GM23338 (cell line): ENCODE measurements around the gene KAZALD1. TPM values are rescaled to one million over a fixed set of nuclear protein-coding genes. Genes with fewer than 3 reads are reported as not detected.
"Not testable (repeated sequence)": the region's sequence is repeated elsewhere in the genome, so short reads cannot be mapped to it uniquely, and the experiment has no call there.

Source experiments
- ATAC-seq: fragments of 200-7000 bp; cut with Tn5 transposase; 3 replicates; pipeline ENCODE4 v1.9.1; 2020
- DNase-seq: peaks from one replicate; pipeline ENCODE4 v3.0.0-alpha.2; 2015; ENCODE audit warnings: low spot score
- H2AFZ ChIP-seq: fragments of 200-600 bp; sonication (generic); 2 replicates; pipeline ENCODE4 v1.8.0; 2016; ENCODE audit warnings: antibody characterized with exemption, mild to moderate bottlenecking, moderate library complexity
- H3F3A ChIP-seq: fragments of 200-600 bp; sonication (generic); replicated peaks from 2 replicates; pipeline ENCODE4 v1.8.0; 2017; ENCODE audit warnings: antibody characterized with exemption, mixed run types, low read depth
- H3K27ac ChIP-seq: fragments of 200-600 bp; sonication (generic); 2 replicates; pipeline ENCODE4 v1.6.1; 2016; ENCODE audit warnings: low read depth
- H3K27me3 ChIP-seq: fragments of 200-600 bp; sonication (generic); 2 replicates; pipeline ENCODE4 v1.8.0; 2016; ENCODE audit warnings: mild to moderate bottlenecking, mixed run types, moderate library complexity; ENCODE audit not compliant: insufficient read depth
- H3K36me3 ChIP-seq: fragments of 200-600 bp; sonication (generic); 2 replicates; pipeline ENCODE4 v1.8.0; 2016; ENCODE audit warnings: mild to moderate bottlenecking; ENCODE audit not compliant: insufficient read depth
- H3K4me1 ChIP-seq: fragments of 200-600 bp; sonication (generic); 2 replicates; pipeline ENCODE4 v1.8.0; 2016; ENCODE audit warnings: mild to moderate bottlenecking, moderate library complexity; ENCODE audit not compliant: insufficient read depth
- H3K4me2 ChIP-seq: fragments of 200-600 bp; sonication (generic); 2 replicates; pipeline ENCODE4 v1.7.1; 2017; ENCODE audit warnings: mixed run types
- H3K4me3 ChIP-seq: fragments of 200-600 bp; sonication (generic); 2 replicates; pipeline ENCODE4 v1.6.1; 2016; ENCODE audit warnings: mixed run types
- H3K79me2 ChIP-seq: fragments of 200-600 bp; sonication (generic); replicated peaks from 2 replicates; pipeline ENCODE4 v1.8.0; 2017; ENCODE audit warnings: mild to moderate bottlenecking; ENCODE audit not compliant: insufficient read depth
- H3K9me2 ChIP-seq: fragments of 200-600 bp; sonication (generic); 2 replicates; pipeline ENCODE4 v1.8.0; 2017; ENCODE audit not compliant: insufficient read depth
- H4K20me1 ChIP-seq: fragments of 200-600 bp; sonication (generic); replicated peaks from 2 replicates; pipeline ENCODE4 v1.8.0; 2017; ENCODE audit warnings: mild to moderate bottlenecking; ENCODE audit not compliant: insufficient read depth
- H3K27ac Mint-ChIP-seq: 2 replicates; pipeline ENCODE4 v1.8.0; 2020; ENCODE audit warnings: inconsistent platforms, mild to moderate bottlenecking, moderate library complexity, mixed read lengths
- H3K27me3 Mint-ChIP-seq: 3 replicates; pipeline ENCODE4 v1.8.0; 2022; ENCODE audit warnings: low read depth, mild to moderate bottlenecking, moderate library complexity, mixed read lengths, inconsistent platforms; ENCODE audit not compliant: insufficient read depth, poor library complexity
- H3K36me3 Mint-ChIP-seq: 3 replicates; pipeline ENCODE4 v1.8.0; 2021; ENCODE audit warnings: low read depth, mild to moderate bottlenecking, inconsistent platforms, moderate library complexity, mixed read lengths
- H3K4me1 Mint-ChIP-seq: 3 replicates; pipeline ENCODE4 v1.8.0; 2020; ENCODE audit warnings: mild to moderate bottlenecking, inconsistent platforms, mixed read lengths
- H3K4me3 Mint-ChIP-seq: 3 replicates; pipeline ENCODE4 v1.8.0; 2021; ENCODE audit warnings: moderate library complexity, mild to moderate bottlenecking, inconsistent platforms, mixed read lengths
- H3K9me3 Mint-ChIP-seq: 3 replicates; pipeline ENCODE4 v1.8.0; 2020; ENCODE audit warnings: moderate library complexity, mild to moderate bottlenecking, inconsistent platforms, mixed read lengths
- CREB1 ChIP-seq: fragments of 250-450 bp; sonication (Bioruptor Pico); IDR thresholded peaks from 2 replicates; pipeline ENCODE4 v1.5.0; 2020; ENCODE audit warnings: low read depth, mild to moderate bottlenecking, moderate library complexity
- EZH2 ChIP-seq: fragments of 200-600 bp; sonication (generic); IDR thresholded peaks from one replicate; pipeline ENCODE4 v1.8.0; 2017; ENCODE audit warnings: antibody characterized with exemption, mild to moderate bottlenecking, low read depth; ENCODE audit not compliant: unreplicated experiment
- POLR2AphosphoS5 ChIP-seq: IDR thresholded peaks from 2 replicates; pipeline ENCODE4 v1.6.1; 2016; ENCODE audit warnings: antibody characterized with exemption, low read depth
- STAT1 ChIP-seq: IDR thresholded peaks from one replicate; pipeline ENCODE4 v1.6.1; 2016; ENCODE audit warnings: antibody characterized with exemption; ENCODE audit not compliant: unreplicated experiment
- ZNF114 ChIP-seq: fragments of 250-450 bp; sonication (Bioruptor Pico); IDR thresholded peaks from 2 replicates; pipeline ENCODE4 v1.5.0; 2020; ENCODE audit warnings: mild to moderate bottlenecking, moderate library complexity
- ZNF331 ChIP-seq: fragments of 250-450 bp; sonication (Bioruptor Pico); IDR thresholded peaks from 2 replicates; pipeline ENCODE4 v1.5.0; 2020; ENCODE audit warnings: low read depth, mild to moderate bottlenecking, moderate library complexity
- polyA plus RNA-seq: library from polyadenylated mRNA; unstranded; fragments of >200 nt; fragmentation: Nextera tagmentation; extraction: Ambion mirVana; gene quantifications from 2 replicates; pipeline ENCODE4 v1.2.1, GENCODE V29; 2016
- total RNA-seq: library from RNA; depleted of rRNA; stranded (reverse); fragments of >200 nt; shearing (Covaris generic); gene quantifications from 2 replicates; pipeline ENCODE4 v1.2.3, GENCODE V29; 2014
- TF ChIP-seq, protein P1 (sequence below): IDR thresholded peaks from one replicate; pipeline ENCODE4 v1.6.1; 2018; ENCODE audit warnings: antibody characterized with exemption; ENCODE audit not compliant: unreplicated experiment
- TF ChIP-seq, protein P2 (sequence below), 2 experiments: fragments of 200-600 bp in 1 of 2; sonication (generic) in 1 of 2; conservative IDR thresholded peaks; 2 replicates each; pipeline versions ENCODE4 v1.5.1 to v1.6.1; 2016 to 2017; ENCODE audit warnings: antibody characterized with exemption in 2 of 2, low read depth in 2 of 2, mild to moderate bottlenecking in 2 of 2, moderate library complexity in 1 of 2
- TF ChIP-seq, protein P3 (sequence below): IDR thresholded peaks from 2 replicates; pipeline ENCODE4 v1.6.1; 2016; ENCODE audit warnings: antibody characterized with exemption
- TF ChIP-seq, protein P4 (sequence below): fragments of 250-450 bp; sonication (Bioruptor Pico); IDR thresholded peaks from 2 replicates; pipeline ENCODE4 v1.5.0; 2020; ENCODE audit warnings: mild to moderate bottlenecking, moderate library complexity

The KAZALD1 gene
- total and polyA plus RNA-seq, 2 experiments from 2014 or later = 0.27 to 1.3 TPM

DNA sequence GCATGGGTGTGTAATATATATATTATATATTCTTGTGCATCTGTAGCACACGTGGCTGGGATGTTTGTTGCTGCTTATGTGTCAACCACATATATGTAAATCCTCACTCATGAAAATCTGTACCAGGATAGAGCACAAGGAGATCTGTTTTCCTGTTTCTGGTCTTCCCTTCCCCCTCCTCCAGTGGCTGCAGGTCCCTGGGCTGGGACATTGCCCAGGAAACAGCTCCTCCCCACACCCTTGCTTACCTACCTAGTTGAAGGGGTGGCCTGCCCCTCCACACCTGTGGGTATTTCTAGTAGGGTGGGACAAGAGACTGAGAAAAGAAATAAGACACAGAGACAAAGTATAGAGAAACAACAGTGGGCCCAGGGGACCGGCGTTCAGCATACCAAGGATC is 28.5 kb upstream of the KAZALD1 start:
- Mint-ChIP-seq H3K27ac (no peak overlapping the region), H3K4me1 (peaks cover 25% of the 10 kb centered on the region), H3K27me3 (peaks cover 57% of the 10 kb centered on the region), H3K4me3 (no peak overlapping the region; the same call in 2 of the 3 replicates), H3K36me3 (no peaks in the 10 kb centered on the region), H3K9me3 (no peaks in the 10 kb centered on the region)
- Histone ChIP-seq H2AFZ (no peak overlapping the region), H4K20me1 (no peaks in the 10 kb centered on the region; the same call in 1 of the 2 replicates), H3K36me3 (no peaks in the 10 kb centered on the region), H3K4me3 (no peak overlapping the region), H3K79me2 (no peaks in the 10 kb centered on the region), H3K27me3 (peaks cover 60% of the 10 kb centered on the region), H3K4me2 (no peak overlapping the region), H3K27ac (no peak overlapping the region), H3F3A (no peaks in the 10 kb centered on the region), H3K9me2 (no peaks in the 10 kb centered on the region), H3K4me1 (peaks cover 23% of the 10 kb centered on the region; the same call in 1 of the 2 replicates)
- no peak for TF ChIP-seq ZNF331 (CRISPR knock-in tag)
- TF ChIP-seq STAT1 = no peak
- TF ChIP-seq, protein P1, sequence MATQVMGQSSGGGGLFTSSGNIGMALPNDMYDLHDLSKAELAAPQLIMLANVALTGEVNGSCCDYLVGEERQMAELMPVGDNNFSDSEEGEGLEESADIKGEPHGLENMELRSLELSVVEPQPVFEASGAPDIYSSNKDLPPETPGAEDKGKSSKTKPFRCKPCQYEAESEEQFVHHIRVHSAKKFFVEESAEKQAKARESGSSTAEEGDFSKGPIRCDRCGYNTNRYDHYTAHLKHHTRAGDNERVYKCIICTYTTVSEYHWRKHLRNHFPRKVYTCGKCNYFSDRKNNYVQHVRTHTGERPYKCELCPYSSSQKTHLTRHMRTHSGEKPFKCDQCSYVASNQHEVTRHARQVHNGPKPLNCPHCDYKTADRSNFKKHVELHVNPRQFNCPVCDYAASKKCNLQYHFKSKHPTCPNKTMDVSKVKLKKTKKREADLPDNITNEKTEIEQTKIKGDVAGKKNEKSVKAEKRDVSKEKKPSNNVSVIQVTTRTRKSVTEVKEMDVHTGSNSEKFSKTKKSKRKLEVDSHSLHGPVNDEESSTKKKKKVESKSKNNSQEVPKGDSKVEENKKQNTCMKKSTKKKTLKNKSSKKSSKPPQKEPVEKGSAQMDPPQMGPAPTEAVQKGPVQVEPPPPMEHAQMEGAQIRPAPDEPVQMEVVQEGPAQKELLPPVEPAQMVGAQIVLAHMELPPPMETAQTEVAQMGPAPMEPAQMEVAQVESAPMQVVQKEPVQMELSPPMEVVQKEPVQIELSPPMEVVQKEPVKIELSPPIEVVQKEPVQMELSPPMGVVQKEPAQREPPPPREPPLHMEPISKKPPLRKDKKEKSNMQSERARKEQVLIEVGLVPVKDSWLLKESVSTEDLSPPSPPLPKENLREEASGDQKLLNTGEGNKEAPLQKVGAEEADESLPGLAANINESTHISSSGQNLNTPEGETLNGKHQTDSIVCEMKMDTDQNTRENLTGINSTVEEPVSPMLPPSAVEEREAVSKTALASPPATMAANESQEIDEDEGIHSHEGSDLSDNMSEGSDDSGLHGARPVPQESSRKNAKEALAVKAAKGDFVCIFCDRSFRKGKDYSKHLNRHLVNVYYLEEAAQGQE = no peak
- TF ChIP-seq, protein P2, sequence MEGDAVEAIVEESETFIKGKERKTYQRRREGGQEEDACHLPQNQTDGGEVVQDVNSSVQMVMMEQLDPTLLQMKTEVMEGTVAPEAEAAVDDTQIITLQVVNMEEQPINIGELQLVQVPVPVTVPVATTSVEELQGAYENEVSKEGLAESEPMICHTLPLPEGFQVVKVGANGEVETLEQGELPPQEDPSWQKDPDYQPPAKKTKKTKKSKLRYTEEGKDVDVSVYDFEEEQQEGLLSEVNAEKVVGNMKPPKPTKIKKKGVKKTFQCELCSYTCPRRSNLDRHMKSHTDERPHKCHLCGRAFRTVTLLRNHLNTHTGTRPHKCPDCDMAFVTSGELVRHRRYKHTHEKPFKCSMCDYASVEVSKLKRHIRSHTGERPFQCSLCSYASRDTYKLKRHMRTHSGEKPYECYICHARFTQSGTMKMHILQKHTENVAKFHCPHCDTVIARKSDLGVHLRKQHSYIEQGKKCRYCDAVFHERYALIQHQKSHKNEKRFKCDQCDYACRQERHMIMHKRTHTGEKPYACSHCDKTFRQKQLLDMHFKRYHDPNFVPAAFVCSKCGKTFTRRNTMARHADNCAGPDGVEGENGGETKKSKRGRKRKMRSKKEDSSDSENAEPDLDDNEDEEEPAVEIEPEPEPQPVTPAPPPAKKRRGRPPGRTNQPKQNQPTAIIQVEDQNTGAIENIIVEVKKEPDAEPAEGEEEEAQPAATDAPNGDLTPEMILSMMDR (conservative IDR thresholded peaks at IDR 0.05; ENCODE audit: low read depth in 2 of 2) = no peak
- no peak for TF ChIP-seq CREB1
- TF ChIP-seq, protein P3, sequence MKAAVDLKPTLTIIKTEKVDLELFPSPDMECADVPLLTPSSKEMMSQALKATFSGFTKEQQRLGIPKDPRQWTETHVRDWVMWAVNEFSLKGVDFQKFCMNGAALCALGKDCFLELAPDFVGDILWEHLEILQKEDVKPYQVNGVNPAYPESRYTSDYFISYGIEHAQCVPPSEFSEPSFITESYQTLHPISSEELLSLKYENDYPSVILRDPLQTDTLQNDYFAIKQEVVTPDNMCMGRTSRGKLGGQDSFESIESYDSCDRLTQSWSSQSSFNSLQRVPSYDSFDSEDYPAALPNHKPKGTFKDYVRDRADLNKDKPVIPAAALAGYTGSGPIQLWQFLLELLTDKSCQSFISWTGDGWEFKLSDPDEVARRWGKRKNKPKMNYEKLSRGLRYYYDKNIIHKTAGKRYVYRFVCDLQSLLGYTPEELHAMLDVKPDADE = no peak
- TF ChIP-seq ZNF114 (CRISPR knock-in tag) = no peak
- TF ChIP-seq, protein P4, sequence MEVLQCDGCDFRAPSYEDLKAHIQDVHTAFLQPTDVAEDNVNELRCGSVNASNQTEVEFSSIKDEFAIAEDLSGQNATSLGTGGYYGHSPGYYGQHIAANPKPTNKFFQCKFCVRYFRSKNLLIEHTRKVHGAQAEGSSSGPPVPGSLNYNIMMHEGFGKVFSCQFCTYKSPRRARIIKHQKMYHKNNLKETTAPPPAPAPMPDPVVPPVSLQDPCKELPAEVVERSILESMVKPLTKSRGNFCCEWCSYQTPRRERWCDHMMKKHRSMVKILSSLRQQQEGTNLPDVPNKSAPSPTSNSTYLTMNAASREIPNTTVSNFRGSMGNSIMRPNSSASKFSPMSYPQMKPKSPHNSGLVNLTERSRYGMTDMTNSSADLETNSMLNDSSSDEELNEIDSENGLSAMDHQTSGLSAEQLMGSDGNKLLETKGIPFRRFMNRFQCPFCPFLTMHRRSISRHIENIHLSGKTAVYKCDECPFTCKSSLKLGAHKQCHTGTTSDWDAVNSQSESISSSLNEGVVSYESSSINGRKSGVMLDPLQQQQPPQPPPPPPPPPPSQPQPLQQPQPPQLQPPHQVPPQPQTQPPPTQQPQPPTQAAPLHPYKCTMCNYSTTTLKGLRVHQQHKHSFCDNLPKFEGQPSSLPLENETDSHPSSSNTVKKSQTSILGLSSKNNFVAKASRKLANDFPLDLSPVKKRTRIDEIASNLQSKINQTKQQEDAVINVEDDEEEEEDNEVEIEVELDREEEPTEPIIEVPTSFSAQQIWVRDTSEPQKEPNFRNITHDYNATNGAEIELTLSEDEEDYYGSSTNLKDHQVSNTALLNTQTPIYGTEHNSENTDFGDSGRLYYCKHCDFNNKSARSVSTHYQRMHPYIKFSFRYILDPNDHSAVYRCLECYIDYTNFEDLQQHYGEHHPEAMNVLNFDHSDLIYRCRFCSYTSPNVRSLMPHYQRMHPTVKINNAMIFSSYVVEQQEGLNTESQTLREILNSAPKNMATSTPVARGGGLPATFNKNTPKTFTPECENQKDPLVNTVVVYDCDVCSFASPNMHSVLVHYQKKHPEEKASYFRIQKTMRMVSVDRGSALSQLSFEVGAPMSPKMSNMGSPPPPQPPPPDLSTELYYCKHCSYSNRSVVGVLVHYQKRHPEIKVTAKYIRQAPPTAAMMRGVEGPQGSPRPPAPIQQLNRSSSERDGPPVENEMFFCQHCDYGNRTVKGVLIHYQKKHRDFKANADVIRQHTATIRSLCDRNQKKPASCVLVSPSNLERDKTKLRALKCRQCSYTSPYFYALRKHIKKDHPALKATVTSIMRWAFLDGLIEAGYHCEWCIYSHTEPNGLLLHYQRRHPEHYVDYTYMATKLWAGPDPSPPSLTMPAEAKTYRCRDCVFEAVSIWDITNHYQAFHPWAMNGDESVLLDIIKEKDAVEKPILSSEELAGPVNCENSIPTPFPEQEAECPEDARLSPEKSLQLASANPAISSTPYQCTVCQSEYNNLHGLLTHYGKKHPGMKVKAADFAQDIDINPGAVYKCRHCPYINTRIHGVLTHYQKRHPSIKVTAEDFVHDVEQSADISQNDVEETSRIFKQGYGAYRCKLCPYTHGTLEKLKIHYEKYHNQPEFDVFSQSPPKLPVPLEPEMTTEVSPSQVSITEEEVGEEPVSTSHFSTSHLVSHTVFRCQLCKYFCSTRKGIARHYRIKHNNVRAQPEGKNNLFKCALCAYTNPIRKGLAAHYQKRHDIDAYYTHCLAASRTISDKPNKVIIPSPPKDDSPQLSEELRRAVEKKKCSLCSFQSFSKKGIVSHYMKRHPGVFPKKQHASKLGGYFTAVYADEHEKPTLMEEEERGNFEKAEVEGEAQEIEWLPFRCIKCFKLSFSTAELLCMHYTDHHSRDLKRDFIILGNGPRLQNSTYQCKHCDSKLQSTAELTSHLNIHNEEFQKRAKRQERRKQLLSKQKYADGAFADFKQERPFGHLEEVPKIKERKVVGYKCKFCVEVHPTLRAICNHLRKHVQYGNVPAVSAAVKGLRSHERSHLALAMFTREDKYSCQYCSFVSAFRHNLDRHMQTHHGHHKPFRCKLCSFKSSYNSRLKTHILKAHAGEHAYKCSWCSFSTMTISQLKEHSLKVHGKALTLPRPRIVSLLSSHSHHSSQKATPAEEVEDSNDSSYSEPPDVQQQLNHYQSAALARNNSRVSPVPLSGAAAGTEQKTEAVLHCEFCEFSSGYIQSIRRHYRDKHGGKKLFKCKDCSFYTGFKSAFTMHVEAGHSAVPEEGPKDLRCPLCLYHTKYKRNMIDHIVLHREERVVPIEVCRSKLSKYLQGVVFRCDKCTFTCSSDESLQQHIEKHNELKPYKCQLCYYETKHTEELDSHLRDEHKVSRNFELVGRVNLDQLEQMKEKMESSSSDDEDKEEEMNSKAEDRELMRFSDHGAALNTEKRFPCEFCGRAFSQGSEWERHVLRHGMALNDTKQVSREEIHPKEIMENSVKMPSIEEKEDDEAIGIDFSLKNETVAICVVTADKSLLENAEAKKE (CRISPR knock-in tag) = no peak
- TF ChIP-seq POLR2AphosphoS5 = no peak
- TF ChIP-seq EZH2 = no peak
- ATAC-seq (no peak), DNase-seq (no peak)

DNA sequence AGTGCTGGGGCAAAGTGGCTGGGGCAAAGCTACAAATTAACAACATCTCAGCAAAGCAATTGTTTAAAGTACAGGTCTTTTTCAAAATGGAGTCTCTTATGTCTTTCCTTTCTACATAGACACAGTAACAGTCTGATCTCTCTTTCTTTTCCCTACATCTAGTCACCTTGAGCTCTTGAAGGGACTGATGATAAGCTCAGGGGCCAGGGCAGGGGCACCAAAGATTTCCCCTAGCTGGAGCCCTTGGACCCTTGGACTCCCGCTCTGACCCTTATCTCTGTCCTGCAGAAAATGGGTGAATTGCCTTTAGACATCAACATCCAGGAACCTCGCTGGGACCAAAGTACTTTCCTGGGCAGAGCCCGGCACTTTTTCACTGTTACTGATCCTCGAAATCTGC is 27.4 kb upstream of the KAZALD1 start:
- H3K4me2 ChIP-seq, H2AFZ ChIP-seq, H3K27ac ChIP-seq, H3K36me3 ChIP-seq, H3K9me3 Mint-ChIP-seq, H3F3A ChIP-seq, H4K20me1 ChIP-seq, H3K4me3 ChIP-seq, ATAC-seq, H3K36me3 Mint-ChIP-seq, H3K9me2 ChIP-seq, H3K4me3 Mint-ChIP-seq, DNase-seq, H3K27ac Mint-ChIP-seq, H3K79me2 ChIP-seq: not testable (repeated sequence)
- Mint-ChIP-seq H3K4me1 (peaks cover 21% of the 10 kb centered on the region), H3K27me3 (peaks cover 63% of the 10 kb centered on the region)
- peaks cover 61% of the 10 kb centered on the region for H3K27me3 ChIP-seq
- H3K4me1 ChIP-seq = peaks cover 18% of the 10 kb centered on the region; the same call in 1 of the 2 replicates
